NCI-H2107 treated with DMSO at 0.1 percent for 48 hours (cell line): ENCODE measurements around the gene PRUNE2.
A peak's percentile ranks its signal among the peaks of the same experiment; 100 is the strongest.
"Not testable (repeated sequence)": the region's sequence is repeated elsewhere in the genome, so short reads cannot be mapped to it uniquely, and the experiment has no call there.

Source experiments
- DNase-seq: peaks from one replicate; lab custom pipeline; 2025; ENCODE audit not compliant: unreplicated experiment; lab: John Stamatoyannopoulos, UW

PRUNE2 gene

DNA sequence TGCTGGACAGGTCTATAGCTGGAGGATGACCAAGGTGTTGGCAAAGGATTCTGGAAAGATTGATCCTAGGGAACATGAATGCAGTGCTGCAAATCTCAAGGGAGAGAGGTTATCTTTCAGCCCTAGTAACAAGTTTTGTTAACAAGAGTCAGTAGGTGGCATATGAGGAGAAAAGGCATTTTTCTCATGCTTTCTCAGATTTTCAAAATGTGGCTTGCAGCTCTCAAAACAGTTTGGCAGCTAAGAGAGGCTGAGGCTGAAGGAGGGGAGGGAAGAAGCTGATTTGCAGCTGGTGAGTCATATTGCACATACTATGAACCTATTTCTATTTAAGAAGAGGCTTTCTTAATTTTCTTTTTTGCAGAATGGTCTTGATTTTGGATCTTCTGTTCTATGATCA is 205.9 kb downstream of the PRUNE2 start:
- no peak for DNase-seq

DNA sequence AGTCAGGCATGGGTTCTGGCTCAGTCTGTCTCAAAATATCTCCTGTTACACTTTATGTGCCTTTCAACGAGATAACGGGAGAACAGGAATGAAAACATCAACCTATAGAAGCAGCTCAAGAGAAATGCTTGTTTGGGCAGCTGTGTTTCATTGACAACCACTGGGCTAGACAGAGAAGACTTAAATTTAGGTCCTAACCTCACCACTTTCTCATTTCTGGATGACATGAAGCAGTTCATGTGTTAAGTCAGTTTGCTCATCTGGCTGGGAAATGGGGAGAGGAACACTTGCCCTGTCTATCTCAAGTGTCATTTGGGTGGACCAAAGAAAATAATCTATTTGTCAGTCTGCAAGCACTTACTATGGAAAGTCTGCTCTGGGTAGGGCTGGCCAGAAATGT is 208.4 kb downstream of the PRUNE2 start:
- DNase-seq = no peak

DNA sequence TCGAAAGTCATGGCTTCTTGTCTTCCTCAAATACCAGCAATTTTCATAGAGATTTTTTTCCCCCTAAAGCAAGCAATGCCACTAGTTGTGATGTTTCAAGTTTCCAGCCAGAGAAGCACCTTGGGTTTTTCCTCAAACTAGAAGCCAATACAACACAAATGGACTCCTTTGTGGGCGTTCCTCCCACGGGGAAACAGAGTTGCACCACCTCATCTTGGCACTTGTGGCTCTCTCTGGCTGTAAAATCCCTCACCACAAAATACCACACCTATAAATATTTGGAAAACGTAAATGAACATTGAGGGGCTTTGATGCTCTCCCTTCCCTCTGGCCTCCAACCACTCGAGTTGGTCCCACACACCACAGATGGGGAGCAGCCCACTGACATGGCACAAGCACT is 208.8 kb downstream of the PRUNE2 start:
- no peak for DNase-seq

DNA sequence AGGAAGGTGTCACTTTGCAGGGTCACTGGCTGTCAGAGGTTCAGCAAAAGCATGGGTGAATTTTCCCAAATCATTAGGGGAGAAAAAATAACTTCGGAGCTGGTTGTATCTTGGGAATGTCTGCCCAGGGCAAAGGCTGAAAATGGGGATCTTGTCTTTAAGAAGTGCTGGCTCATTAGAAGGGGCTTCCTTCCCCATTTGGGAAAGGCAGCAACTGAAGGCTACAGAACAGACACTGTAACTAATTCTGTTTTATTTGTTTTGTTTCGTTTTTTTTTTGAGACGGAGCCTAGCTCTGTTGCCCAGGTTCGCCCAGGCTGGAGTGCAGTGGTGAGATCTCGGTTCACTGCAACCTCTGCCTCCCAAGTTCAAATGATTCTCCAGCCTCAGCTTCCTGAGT is 212.0 kb downstream of the PRUNE2 start:
- DNase-seq = no peak

DNA sequence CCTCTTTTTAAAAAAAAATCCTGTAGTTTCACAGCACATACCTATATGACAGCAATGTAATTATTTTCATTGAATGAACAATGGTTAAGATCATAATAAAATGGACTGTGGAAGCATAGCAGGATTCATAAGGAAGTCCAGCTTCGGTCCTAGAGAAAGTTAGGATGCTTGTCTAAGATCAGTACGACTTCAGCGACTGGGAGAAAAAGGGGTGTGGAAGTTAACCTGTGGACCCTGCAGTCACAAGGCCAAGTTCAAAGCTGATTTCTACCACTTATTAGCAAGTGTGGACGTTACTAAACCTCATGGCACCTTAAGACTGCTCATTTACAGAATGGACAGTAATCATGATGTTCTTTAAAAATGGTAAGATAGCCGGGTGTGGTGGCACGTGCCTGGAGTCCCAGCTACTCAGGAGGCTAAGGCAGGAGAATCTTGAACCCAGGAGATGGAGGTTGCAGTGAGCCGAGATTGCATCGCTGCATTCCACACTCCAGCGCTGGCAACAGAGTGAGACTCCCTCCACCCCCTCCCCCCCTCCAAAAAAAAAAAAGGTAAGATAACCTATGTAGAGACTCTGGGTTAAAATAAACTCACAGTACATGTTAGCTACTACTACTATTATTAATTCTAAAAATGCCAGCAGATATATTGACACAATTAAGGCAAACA is 213.3 kb downstream of the PRUNE2 start:
- no peak for DNase-seq

DNA sequence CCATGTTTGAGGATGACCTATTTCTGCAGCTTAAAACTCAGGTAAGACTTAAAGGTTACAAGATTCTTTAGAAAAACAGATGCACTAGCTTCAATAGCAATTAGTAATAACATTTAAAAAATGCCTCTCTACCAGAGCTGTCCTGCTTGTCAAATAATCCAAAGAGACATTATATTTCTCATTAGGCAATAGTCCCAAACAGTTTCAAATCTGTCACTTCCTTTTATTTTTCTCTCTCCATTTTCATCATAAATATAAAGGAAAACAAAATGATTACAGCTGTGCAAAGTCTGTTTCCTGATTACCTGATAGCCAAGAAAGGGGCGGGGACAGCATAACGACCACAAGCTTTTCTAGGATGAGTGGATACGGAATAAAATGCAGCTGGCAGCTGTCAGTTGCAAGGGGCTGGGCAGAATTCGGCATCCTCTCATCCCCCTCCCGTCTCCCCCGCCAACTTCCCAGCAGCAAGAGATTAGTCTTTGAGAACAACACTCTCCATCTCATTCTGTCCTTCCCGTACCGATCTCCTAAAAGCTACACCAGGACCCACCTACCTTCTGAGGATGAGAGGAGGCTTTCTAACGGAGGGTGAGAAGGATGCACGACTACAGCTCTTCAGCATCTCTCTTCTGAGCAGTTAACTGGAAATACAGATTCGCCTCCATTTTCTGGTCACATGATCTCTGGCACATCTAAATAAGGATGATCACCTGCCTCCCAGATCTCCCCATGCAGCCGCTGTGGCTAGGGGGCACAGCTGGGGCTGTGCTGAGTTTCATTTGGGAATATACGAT is 214.2 kb downstream of the PRUNE2 start:
- peak; percentile 61 for DNase-seq

DNA sequence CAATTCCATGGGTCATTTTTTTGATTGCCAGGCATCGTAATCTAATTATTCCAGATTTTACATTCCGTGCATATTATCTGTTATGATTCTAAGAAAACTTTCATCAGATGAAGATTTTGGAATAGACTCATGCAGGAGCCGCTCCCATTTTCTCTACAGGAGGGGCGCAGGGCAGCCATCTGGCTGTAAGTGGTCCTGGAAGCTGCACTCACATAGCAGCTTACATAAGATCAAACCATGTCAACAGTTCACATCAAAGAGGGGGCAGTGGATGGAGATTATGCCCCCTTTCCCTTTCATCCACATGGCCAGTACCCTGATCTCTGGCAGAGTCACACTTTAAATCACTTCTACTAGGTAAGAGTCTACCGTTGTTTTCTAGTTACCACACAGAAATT is 214.9 kb downstream of the PRUNE2 start:
- no peak for DNase-seq

DNA sequence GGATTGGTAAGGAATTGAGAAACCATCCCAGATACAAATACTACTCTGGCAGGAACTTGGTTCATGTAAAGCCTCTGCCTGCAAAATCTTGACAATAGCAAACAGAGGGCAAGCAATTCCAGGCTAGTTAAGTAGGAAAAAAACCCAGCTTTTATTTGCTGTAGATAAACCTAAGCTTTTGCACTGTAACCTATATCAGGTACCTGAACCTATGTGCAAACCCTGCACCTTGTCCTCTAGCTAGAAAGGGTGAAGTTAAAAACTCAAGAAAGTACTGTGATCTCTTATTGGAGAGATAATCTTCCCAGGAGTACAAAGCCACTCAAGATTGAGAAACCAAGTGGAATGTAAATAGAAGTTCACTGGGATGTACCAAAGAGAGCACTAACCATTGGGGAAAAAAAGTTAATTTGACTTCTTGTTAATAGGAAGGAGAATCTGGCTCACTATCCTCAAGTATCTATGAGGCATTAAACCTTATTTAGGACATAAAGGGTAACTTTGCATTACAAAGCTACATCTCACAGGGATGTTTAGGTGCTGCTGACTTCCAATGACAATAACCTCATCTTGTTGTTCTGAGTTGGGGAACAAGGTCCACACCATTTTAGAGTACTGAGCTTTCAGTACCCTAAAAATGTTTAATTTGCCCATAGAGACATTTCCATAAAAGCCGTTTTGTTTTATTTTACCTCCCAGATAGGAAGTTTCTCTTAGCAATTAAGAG is 215.5 kb downstream of the PRUNE2 start:
- no peak for DNase-seq

DNA sequence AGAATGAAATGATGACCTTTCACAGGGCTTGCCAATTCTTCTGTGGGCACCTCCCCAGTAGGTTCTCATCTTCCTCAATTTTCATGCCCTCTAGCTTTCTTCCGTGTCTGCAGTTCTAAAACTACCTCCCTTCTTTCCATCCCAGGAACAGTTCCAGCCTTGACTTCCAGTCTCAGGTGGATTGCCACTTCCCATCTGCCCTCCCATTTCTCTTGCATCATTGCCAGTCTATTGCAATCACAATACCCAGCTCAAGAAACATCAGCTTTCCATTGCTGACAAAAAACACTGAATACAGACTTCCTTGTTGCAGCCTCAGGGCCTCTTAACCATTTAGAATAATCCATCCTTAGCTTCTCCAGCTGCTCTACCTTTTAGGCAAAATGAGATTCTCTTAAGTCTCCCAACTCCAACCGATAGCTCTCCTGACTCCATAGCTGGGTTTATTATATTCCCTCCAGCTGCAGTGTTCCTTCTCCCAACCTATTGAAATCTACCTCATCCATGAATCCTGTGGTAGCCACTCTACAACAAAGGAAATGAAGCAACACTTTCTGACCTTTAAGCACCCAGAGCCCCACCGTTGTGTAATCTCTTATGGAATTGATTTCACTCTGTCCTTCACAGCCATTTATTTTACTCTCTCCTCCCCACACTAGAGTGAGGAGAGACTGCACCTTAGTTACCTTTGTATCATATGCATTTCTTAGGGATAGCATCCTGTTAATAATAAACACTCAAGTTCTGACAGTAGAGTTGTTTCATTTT is 217.3 kb downstream of the PRUNE2 start:
- peak; percentile 72 for DNase-seq

DNA sequence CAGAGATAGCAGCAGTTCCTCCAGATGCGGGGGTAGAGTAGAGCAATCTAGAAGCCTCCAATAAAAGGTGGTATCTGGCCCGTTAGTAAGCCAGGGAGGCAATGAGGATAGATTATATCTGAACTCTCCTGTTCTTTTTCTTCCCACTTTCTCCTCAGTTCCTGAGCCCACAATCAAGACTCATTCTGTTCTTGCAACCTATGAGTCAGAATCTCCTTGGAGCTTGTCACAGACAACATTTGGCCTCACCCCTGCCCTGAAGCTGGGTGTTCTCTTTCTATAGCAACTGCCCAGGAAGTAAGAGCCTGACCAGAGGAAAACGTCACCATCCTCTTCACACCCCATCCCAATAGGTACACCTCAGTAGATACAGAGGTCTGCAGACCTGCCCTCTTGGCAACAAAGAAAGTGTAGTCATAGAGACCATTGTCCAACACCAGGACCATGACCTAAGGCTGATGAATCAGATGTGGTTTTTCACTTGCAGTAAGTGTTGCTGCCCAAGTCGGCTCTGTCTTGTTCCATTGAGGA is 218.0 kb downstream of the PRUNE2 start:
- no peak for DNase-seq

DNA sequence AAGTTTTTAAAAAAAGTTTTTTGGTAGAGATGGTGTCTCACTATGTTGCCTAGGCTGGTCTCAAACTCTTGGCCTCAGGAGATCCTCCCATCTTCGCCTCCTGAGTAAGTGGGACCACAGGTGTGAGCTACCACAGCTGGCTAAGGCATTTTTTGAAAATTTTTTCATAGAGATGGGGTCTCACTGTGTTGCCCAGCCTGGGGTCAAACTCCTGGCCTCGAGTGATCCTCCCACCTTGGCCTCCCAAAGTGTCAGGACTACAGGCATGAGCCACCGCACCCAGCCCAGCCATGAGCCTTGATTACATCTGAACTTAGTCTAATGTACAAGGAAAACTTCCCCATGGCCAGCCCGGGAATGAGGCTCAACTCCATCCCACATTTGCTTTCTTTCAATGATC is 219.2 kb downstream of the PRUNE2 start:
- DNase-seq = no peak

DNA sequence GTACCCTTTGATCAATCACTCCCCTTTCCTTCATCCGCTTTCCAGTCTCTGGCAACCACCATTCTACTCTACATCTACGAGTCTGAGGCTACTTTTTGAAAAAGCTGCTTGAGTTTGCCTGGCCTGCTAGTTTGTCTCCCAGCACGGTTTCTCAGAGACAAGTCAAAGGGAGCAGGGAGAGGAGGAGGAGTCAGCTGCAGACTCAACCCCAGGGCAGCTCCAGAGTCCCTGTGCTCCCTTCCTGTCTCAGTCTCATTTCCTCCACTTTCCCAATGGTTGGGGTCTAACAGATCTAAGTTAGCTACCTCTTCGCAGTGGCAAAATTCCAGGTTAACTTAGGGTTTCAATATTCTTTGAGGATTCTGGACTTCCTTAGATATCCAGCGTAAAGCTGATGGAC is 221.7 kb downstream of the PRUNE2 start:
- no peak for DNase-seq

DNA sequence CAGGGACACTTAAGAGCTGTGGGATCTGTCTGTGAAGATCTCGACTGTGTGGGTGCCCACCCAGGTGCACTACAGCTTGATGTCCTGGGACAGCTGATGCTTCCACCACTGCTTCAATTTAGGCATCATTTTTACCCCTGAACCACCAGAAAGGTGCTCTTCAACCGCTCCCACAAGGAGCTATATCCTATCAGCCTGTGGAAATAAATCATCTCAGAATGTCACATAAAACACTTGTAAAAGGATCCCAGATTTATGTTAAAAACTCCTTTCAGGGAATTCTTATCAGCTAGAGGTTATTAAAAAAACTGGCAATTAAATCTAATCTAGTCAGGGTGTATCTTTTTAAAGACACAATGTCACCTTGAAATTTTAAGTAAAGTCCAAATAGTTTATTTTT is 224.4 kb downstream of the PRUNE2 start:
- no peak for DNase-seq

DNA sequence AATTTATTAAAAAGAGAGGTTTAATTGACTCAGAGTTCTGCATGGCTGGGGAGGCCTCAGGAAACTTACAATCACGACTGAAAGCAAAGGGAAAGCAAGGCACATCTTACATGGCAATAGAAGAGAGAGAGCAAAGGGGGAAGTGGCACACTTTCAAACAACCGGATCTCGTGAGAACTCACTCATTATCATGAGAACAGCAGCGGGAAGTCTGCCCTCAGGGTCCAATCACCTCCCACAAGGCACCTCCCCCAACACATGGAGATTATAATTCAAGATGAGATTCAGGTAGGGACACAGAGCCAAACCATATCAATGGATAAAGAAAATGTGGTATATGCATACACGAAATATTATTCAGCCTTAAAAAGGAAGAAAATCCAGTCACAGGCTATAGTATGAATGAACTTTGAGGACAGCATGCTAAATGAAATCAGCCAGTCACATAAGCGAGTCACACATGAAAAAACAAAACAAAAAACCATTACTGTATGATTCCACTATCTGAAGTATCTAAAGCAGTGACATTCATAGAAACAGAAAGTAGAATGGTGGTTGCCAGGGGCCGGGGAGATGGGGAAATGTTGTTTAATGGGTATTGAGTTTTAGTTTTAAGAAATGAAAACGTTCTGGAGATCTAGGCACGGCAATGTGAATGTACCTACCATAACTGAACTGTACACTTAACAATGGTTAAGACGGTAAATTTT is 225.0 kb downstream of the PRUNE2 start:
- DNase-seq = no peak

DNA sequence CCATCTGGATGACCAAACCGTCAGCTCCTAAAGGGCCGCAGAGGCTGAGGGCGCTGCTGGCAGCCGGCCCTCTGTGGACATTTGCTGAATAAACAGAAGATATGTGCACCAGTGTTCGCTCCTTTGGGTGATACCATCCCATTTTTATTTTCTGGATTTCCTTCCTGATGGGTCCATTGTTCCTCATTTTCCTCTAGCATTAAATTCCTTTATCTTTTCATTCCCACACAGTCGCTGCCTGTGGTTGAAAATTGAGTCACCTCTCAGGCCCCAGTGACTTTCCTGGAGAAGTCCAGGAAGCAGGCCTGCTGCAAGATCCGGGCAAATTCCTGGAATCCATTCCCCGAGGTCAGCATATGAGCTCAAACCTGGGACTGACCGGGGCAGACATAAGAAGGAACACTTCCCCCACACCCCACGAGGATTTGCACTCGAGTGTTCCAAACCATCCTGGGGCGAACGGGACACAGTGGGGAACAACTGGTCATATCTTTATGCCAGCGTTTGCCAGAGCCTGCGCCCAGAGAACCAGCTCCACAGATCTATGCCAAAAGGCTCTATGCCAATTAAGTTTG is 228.3 kb downstream of the PRUNE2 start:
- no peak for DNase-seq

DNA sequence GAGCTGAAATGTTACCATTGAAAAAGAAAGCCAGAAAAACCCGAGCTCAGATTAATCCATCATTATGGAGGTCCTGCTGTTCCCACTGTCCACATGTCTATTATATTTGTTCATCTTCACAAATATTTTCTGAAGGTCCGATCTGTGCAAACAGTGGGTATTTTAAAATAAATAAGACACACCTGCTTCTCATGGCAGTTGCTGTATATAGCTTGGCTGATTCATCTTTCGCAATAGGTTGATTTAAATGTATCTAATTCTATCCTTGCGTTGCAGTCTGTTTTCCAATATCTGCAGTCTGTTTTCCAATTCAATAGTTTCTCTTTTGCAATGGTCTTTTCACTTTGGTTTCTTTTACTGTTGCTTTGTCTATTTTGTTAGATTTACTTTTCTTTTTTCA is 229.1 kb downstream of the PRUNE2 start:
- DNase-seq = peak; percentile 9

DNA sequence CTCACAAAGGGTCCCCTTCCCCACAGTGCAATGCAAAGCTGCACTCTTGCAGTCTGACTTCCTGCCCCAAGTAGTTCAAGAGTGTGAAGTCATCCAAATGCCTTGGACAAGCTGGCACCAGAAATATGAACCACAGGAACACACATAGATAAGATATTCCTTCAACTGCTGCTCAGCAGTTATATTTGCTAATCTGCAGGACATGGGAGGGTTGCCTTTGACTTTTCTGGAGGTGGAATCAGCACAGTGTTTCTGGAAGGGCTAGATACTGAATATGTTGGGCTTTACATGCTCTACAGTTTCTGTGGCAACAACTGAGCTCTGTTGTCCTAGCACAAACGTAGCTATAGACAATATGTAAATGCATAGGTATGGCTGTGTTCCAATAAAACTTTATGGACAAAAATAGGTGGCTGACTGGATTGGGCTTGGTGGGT is 238.4 kb downstream of the PRUNE2 start:
- DNase-seq = no peak

DNA sequence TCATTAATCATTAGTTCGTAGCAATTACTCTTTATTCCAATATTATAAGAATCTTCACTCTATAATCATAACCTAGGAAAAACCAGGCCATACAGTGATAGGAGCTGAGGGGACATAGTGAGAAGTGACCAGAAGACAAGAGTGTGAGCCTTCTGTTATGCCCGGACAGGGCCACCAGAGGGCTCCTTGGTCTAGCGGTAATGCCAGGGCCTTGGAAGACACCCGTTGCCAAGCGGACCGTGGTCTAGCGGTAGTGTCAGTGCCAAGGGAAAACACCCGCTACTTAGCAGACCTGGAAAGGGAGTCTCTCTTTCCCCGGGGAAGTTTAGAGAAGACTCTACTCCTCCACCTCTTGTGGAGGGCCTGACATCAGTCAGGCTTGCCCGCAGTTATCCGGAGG is 239.9 kb downstream of the PRUNE2 start:
- DNase-seq = not testable (repeated sequence)

DNA sequence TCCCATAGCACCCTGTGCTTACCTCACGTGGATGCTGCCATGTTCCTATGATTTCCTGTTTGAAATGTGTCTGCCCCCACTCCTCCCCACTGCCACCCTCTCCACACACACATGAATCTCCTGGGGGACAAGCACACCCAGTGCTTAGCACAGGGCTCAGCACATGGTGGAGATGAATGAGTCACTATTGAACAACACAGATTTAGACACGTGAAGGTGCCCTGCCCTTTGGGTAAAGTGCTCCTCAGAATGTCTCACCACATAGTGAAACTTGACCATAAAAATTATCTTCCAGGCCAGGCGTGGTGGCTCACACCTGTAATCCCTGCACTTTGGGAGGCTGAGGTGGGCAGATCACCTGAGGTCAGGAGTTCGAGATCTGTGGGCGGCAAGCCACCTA is 240.5 kb downstream of the PRUNE2 start:
- no peak for DNase-seq

DNA sequence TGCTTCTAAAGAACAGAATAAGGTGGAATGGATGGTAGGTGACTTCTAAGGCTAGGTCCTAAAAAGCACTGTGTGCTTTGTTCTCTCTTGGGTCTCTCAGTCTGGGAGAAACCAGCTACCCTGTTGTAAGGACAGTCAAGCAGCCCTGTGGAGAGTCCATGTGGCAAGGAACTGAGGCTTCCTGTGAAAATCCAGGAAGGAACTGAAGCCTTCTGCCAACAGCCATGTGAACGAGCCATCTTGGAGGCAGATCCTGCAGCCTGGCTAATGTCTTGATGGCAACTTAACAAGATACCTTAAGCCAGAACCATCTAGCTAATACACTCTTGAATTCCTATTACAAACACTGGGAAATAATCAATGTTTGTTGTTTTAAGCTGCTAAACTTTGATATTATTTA is 241.8 kb downstream of the PRUNE2 start:
- no peak for DNase-seq
